Transverse colon (tissue), 4 donors: ENCODE data around the gene NKG7.

Experiments used
- EP300 ChIP-seq: sonication (generic); formaldehyde crosslinking; IDR thresholded peaks from one replicate; pipeline ENCODE4 v1.6.1; 2017; ENCODE audit warnings: antibody characterized with exemption, low read depth
- POLR2A ChIP-seq: fragments of 450-650 bp; IDR thresholded peaks from one replicate; pipeline ENCODE4 v1.6.1; 2016; ENCODE audit warnings: antibody characterized with exemption, mild to moderate bottlenecking, moderate library complexity
- POLR2AphosphoS5 ChIP-seq, 3 donors: sonication (generic); formaldehyde crosslinking; IDR thresholded peaks; one replicate each; pipeline ENCODE4 v1.6.1; 2016; ENCODE audit warnings: antibody characterized with exemption in 3 of 3
- TF ChIP-seq, protein P1 (sequence below), 5 experiments: fragments of 200-600 bp in 3 of 5; fragments of 450-650 bp in 2 of 5; sonication (generic) in 3 of 5; IDR thresholded peaks; 1 replicate in 2 of 5; 2 replicates in 3 of 5; pipeline ENCODE4 v1.5.1; 2016 to 2017; ENCODE audit warnings: antibody characterized with exemption in 5 of 5, inconsistent platforms in 3 of 5, mild to moderate bottlenecking in 2 of 5, moderate library complexity in 1 of 5

DNA sequence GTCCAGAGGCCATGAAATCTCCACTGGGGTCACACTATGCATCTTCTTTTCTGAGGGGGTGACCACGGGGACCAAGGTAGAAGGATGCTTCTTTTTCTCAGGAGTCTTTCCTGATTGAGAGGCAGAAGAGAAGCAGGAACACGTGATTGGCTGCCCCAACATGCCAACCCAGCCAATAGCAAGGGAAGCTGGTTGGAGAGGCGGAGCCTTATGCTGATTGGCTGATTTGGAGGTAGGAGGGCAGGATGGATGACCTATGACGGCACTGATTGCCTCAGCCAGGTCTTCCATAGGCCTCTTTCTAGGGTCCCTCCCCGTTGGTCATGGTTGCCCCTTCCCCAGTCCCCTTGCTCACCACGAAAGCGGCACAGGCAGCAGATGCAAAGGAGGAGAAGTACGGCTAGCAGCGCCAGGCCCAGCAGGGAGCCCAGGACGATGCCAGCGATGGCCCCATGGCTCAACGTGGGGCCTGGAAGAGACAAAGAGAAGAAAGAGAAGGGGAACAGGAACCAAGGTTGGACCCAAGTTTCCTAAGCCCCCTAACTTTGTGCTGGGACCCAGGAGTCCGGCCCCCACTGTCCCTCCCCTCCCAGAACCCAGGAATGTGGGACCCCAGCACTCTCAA lies 38.5 kb downstream of the NKG7 start:
- TF ChIP-seq, protein P1, sequence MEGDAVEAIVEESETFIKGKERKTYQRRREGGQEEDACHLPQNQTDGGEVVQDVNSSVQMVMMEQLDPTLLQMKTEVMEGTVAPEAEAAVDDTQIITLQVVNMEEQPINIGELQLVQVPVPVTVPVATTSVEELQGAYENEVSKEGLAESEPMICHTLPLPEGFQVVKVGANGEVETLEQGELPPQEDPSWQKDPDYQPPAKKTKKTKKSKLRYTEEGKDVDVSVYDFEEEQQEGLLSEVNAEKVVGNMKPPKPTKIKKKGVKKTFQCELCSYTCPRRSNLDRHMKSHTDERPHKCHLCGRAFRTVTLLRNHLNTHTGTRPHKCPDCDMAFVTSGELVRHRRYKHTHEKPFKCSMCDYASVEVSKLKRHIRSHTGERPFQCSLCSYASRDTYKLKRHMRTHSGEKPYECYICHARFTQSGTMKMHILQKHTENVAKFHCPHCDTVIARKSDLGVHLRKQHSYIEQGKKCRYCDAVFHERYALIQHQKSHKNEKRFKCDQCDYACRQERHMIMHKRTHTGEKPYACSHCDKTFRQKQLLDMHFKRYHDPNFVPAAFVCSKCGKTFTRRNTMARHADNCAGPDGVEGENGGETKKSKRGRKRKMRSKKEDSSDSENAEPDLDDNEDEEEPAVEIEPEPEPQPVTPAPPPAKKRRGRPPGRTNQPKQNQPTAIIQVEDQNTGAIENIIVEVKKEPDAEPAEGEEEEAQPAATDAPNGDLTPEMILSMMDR (IDR thresholded peaks at IDR 0.05) = no peak
- TF ChIP-seq POLR2AphosphoS5 (IDR thresholded peaks at IDR 0.05) = no peak
- TF ChIP-seq EP300 = no peak
- TF ChIP-seq POLR2A = no peak
